HEK293 (cell line): Measurements from ENCODE around the gene MUTYH.

Experiments
- ZFP37 ChIP-seq: fragments of 450-650 bp; formaldehyde crosslinking; IDR thresholded peaks from 2 replicates; pipeline ENCODE4 v1.5.1; 2016; ENCODE audit warnings: missing biosample characterization, missing genetic modification characterization
- ZNF701 ChIP-seq: fragments of 450-650 bp; formaldehyde crosslinking; IDR thresholded peaks from 2 replicates; pipeline ENCODE4 v1.5.1; 2016; ENCODE audit warnings: missing biosample characterization, missing genetic modification characterization
- TF ChIP-seq, protein P1 (sequence below): fragments of 450-650 bp; formaldehyde crosslinking; IDR thresholded peaks from 2 replicates; pipeline ENCODE4 v1.5.1; 2016; ENCODE audit warnings: missing biosample characterization, missing genetic modification characterization
- TF ChIP-seq, protein P2 (sequence below): fragments of 450-650 bp; formaldehyde crosslinking; IDR thresholded peaks from 2 replicates; pipeline ENCODE4 v1.5.1; 2016; ENCODE audit warnings: missing biosample characterization, missing genetic modification characterization
- TF ChIP-seq, protein P3 (sequence below): fragments of 450-650 bp; formaldehyde crosslinking; IDR thresholded peaks from 2 replicates; pipeline ENCODE4 v1.5.1; 2016; ENCODE audit warnings: missing biosample characterization, missing genetic modification characterization

DNA sequence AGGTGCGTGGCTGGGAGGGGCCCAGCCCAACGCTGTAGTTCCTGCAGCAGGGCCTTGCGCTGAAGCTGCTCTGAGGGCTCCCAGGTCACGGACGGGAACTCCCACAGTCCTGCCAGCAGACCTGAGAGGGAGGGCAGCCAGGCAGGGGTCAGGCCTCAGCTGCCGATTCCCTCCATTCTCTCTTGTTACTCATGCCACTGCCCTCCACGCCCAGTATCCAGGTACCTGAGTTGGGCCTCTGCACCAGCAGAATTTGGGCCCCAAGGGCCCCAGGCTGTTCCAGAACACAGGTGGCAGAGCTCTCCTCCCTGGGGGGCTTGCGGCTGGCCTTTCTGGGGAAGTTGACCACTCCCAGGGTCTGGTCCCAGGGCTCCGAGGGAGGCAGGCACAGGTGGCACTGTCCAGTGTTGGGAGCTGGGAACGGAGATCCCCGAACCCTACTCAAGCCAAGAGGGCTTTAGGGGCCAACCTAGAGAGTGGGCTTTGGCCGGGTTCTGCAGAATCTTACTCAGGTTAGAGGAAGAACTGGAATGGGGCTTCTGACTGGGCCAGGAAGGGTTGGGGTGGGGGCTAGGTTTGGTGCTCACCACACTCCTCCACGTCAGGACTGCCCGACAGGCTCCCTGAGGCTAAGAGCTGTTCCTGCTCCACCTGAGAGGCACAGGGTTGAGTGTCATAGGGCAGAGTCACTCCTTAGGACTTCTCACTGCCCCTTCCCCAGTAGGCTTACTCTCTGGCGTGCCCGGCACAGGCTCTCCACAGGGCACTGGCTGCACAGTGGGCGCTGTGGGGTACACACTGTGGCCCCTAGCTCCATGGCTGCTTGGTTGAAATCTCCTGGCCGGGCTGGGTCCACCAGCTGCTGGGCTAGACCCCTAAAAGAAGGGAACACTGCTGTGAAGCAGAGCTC is 8.5 kb downstream of the MUTYH start:
- no peak for TF ChIP-seq ZFP37 (tag by site-specific recombination)
- TF ChIP-seq, protein P1, sequence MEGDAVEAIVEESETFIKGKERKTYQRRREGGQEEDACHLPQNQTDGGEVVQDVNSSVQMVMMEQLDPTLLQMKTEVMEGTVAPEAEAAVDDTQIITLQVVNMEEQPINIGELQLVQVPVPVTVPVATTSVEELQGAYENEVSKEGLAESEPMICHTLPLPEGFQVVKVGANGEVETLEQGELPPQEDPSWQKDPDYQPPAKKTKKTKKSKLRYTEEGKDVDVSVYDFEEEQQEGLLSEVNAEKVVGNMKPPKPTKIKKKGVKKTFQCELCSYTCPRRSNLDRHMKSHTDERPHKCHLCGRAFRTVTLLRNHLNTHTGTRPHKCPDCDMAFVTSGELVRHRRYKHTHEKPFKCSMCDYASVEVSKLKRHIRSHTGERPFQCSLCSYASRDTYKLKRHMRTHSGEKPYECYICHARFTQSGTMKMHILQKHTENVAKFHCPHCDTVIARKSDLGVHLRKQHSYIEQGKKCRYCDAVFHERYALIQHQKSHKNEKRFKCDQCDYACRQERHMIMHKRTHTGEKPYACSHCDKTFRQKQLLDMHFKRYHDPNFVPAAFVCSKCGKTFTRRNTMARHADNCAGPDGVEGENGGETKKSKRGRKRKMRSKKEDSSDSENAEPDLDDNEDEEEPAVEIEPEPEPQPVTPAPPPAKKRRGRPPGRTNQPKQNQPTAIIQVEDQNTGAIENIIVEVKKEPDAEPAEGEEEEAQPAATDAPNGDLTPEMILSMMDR (tag by site-specific recombination), result no peak
- TF ChIP-seq, protein P2, sequence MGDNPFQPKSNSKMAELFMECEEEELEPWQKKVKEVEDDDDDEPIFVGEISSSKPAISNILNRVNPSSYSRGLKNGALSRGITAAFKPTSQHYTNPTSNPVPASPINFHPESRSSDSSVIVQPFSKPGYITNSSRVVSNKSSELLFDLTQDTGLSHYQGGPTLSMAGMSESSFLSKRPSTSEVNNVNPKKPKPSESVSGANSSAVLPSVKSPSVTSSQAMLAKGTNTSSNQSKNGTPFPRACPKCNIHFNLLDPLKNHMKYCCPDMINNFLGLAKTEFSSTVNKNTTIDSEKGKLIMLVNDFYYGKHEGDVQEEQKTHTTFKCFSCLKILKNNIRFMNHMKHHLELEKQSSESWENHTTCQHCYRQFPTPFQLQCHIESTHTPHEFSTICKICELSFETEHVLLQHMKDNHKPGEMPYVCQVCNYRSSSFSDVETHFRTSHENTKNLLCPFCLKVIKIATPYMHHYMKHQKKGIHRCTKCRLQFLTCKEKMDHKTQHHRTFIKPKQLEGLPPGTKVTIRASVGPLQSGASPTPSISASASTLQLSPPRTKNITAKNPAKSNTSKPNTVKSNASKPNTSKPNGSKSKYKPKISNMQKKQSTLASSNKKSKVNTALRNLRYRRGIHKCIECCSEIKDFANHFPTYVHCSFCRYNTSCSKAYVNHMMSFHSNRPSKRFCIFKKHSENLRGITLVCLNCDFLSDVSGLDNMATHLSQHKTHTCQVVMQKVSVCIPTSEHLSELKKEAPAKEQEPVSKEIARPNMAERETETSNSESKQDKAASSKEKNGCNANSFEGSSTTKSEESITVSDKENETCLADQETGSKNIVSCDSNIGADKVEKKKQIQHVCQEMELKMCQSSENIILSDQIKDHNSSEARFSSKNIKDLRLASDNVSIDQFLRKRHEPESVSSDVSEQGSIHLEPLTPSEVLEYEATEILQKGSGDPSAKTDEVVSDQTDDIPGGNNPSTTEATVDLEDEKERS, result no peak
- TF ChIP-seq ZNF701 (tag by site-specific recombination), result no peak
- TF ChIP-seq, protein P3, sequence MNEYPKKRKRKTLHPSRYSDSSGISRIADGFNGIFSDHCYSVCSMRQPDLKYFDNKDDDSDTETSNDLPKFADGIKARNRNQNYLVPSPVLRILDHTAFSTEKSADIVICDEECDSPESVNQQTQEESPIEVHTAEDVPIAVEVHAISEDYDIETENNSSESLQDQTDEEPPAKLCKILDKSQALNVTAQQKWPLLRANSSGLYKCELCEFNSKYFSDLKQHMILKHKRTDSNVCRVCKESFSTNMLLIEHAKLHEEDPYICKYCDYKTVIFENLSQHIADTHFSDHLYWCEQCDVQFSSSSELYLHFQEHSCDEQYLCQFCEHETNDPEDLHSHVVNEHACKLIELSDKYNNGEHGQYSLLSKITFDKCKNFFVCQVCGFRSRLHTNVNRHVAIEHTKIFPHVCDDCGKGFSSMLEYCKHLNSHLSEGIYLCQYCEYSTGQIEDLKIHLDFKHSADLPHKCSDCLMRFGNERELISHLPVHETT (tag by site-specific recombination), result no peak
